DOHH2 (cell line): Measurements from ENCODE around the gene TGDS.
"Not testable (repeated sequence)": the region's sequence is repeated elsewhere in the genome, so short reads cannot be mapped to it uniquely, and the experiment has no call there.

ENCODE experiments used
- H3F3A ChIP-seq: fragments of 200-600 bp; sonication (generic), shearing (Covaris generic); 2 replicates; pipeline ENCODE4 v1.6.0; 2016; ENCODE audit warnings: antibody characterized with exemption, mild to moderate bottlenecking; ENCODE audit not compliant: control insufficient read depth, insufficient read depth
- H3K27ac ChIP-seq: fragments of 200-600 bp; sonication (generic); 2 replicates; pipeline ENCODE4 v1.5.1; 2014; ENCODE audit warnings: low read depth, mild to moderate bottlenecking, low read length, moderate library complexity
- H3K27me3 ChIP-seq: fragments of 200-600 bp; sonication (generic); 2 replicates; pipeline ENCODE4 v1.6.1; 2014; ENCODE audit warnings: mild to moderate bottlenecking, low read length, mixed read lengths; ENCODE audit not compliant: control insufficient read depth
- H3K36me3 ChIP-seq: fragments of 200-600 bp; sonication (generic); 2 replicates; pipeline ENCODE4 v1.6.1; 2014; ENCODE audit warnings: mild to moderate bottlenecking, low read length, moderate library complexity, mixed read lengths; ENCODE audit not compliant: control insufficient read depth
- H3K4me1 ChIP-seq: fragments of 200-600 bp; sonication (generic); 2 replicates; pipeline ENCODE4 v1.6.1; 2014; ENCODE audit warnings: mild to moderate bottlenecking, low read length, mixed read lengths; ENCODE audit not compliant: control insufficient read depth
- H3K4me2 ChIP-seq: fragments of 200-600 bp; sonication (generic); 2 replicates; pipeline ENCODE4 v1.6.0; 2014; ENCODE audit warnings: mild to moderate bottlenecking, low read length, moderate library complexity
- H3K4me3 ChIP-seq: fragments of 200-600 bp; sonication (generic); 2 replicates; pipeline ENCODE4 v1.5.1; 2014; ENCODE audit warnings: mild to moderate bottlenecking, low read length, mixed read lengths
- H3K79me2 ChIP-seq: fragments of 200-600 bp; sonication (generic); 2 replicates; pipeline ENCODE4 v1.6.1; 2014; ENCODE audit warnings: mild to moderate bottlenecking, low read length, mixed read lengths; ENCODE audit not compliant: control insufficient read depth
- H3K9me2 ChIP-seq: fragments of 200-600 bp; sonication (generic); replicated peaks from 2 replicates; pipeline ENCODE4 v1.6.1; 2014; ENCODE audit warnings: mild to moderate bottlenecking, low read length, mixed read lengths; ENCODE audit not compliant: control insufficient read depth
- H3K9me3 ChIP-seq: fragments of 200-600 bp; sonication (generic); 2 replicates; pipeline ENCODE4 v1.6.1; 2014; ENCODE audit warnings: antibody characterized with exemption, low read length, mixed read lengths; ENCODE audit not compliant: control insufficient read depth, insufficient read depth
- H4K20me1 ChIP-seq: fragments of 200-600 bp; sonication (generic); 2 replicates; pipeline ENCODE4 v1.6.0; 2014; ENCODE audit warnings: low read depth, mild to moderate bottlenecking, antibody characterized with exemption, low read length, moderate library complexity; ENCODE audit not compliant: control insufficient read depth, insufficient read depth
- EZH2phosphoT487 ChIP-seq: fragments of 200-600 bp; sonication (generic); IDR thresholded peaks from 2 replicates; pipeline ENCODE4 v1.6.1; 2017; ENCODE audit warnings: borderline replicate concordance, mild to moderate bottlenecking, antibody characterized with exemption, low read length, moderate library complexity, mixed read lengths
- TF ChIP-seq, protein P1 (sequence below): fragments of 200-600 bp; sonication (generic); IDR thresholded peaks from one replicate; pipeline ENCODE4 v1.5.1; 2014; ENCODE audit warnings: antibody characterized with exemption, mild to moderate bottlenecking, low read depth, low read length; ENCODE audit not compliant: poor library complexity, severe bottlenecking

The TGDS gene

DNA sequence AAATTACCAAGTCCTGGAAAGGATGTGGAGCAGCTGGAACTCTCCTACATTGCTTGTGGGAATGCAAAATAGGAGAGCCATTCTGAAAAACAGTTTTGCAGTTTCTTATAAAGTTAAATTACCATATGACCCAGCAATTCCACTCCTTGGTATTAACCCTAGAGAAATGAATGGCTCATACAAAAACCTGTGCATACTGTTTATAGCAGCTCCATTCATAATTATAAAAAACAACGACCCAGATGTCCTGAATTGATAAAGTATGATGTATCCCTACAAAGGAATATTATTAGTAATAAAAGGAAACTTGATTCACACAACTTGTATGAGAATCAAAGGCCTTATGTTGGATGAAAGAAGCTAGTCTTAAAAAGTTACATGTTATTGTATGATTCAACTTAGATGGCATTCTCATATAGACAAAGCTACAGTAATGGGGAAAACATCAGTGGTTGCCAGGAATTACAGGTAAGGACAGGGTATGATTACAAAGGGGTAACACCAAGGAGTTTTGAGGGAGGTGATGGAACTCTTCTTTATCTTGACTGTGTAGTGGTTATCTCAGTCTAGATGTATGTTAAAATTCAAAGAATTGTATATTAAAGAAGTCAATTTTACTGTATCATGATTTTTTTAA is 41.1 kb upstream of the TGDS start:
- TF ChIP-seq, protein P1, sequence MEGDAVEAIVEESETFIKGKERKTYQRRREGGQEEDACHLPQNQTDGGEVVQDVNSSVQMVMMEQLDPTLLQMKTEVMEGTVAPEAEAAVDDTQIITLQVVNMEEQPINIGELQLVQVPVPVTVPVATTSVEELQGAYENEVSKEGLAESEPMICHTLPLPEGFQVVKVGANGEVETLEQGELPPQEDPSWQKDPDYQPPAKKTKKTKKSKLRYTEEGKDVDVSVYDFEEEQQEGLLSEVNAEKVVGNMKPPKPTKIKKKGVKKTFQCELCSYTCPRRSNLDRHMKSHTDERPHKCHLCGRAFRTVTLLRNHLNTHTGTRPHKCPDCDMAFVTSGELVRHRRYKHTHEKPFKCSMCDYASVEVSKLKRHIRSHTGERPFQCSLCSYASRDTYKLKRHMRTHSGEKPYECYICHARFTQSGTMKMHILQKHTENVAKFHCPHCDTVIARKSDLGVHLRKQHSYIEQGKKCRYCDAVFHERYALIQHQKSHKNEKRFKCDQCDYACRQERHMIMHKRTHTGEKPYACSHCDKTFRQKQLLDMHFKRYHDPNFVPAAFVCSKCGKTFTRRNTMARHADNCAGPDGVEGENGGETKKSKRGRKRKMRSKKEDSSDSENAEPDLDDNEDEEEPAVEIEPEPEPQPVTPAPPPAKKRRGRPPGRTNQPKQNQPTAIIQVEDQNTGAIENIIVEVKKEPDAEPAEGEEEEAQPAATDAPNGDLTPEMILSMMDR, result no peak
- TF ChIP-seq EZH2phosphoT487, result no peak
- Histone ChIP-seq H3K4me1 (no peaks in the 10 kb centered on the region), H3K9me3 (no peaks in the 10 kb centered on the region), H4K20me1 (no peaks in the 10 kb centered on the region), H3K4me3 (no peak overlapping the region), H3K36me3 (no peaks in the 10 kb centered on the region), H3K79me2 (no peaks in the 10 kb centered on the region), H3K27me3 (peaks cover 4% of the 10 kb centered on the region), H3K9me2 (no peaks in the 10 kb centered on the region), H3F3A (0 out of 2 replicates have a peak, but pooled peaks cover 2% of the 10 kb centered on the region), H3K27ac (no peak overlapping the region), H3K4me2 (no peak overlapping the region)

DNA sequence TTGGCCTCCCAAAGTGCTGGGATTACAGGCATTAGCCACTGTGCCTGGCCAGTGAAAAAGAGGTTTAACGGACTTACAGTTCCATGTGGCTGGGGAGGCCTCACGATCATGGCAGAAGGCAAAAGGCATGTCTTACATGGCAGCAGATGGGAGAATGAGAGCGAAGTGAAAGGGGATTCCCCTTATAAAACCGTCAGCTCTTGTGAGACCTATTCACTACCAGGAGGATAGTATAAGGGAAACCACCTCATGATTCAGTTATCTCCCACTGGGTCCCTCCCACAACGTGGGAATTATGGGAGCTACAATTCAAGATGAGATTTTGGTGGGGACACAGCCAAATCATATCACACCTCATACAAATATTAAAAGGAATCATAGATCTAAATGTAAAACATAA is 40.1 kb upstream of the TGDS start:
- not testable (repeated sequence) for H3K36me3 ChIP-seq, H3K79me2 ChIP-seq, H3K4me3 ChIP-seq, H3K27ac ChIP-seq, H3K4me2 ChIP-seq, H3K4me1 ChIP-seq, H3K27me3 ChIP-seq, H3K9me3 ChIP-seq, H3F3A ChIP-seq, H3K9me2 ChIP-seq, H4K20me1 ChIP-seq

DNA sequence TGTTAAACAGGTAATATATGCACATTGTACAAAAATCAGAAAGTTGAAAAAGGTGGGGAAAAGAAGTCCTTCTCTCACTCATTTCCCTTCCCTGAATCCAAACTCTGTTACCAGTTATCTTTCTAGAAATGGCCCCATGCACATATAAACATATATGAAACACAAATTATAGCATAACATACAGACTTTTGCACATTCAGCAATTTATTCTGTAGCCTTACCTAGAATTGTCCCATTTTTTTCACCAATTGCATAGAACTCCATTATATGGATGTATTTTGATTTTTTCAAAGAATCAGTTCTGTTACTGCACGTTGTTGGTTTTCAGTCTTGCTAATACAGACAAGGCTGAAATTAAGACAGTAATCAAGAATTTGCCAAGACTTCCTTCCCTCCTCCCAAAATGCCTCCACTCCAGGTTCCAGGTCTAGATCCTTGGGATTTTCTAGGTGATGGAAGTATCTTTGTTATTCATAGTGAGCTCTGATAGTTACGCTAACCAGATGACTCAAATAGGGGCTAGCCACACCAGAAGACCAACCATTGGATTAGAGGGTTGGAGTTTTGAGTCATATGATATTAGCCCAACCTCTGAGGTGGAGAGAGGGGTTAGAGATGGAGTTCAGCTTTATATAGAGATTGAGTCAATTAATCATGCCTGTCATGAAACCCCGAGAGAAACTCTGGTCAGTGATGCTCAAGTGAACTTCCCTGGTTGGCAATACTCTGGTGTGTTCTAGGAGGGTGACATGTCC is 36.5 kb upstream of the TGDS start:
- Histone ChIP-seq H3K4me1 (no peaks in the 10 kb centered on the region), H3K27ac (no peak overlapping the region)

DNA sequence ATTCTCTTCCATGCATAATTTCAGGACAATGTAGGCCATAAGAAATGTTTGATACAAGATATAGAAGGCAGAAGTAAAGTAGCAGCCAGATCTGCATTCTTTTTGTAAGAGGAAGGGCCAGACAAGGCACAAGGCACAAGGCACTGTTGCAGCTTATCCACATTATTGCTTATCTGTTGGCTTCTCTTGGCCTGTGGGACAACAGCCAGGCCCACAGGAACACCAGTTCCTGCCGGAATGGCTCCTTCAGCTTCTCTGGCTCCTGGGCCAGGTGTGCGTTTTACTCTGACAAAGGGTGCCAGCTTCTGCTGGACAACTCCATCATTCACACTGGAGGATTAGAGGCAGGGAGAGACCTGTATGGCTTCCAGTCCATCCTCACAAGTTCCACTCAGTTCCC is 34.9 kb upstream of the TGDS start:
- Histone ChIP-seq H3F3A (no peaks in the 10 kb centered on the region), H3K36me3 (peaks cover 17% of the 10 kb centered on the region), H3K9me3 (no peaks in the 10 kb centered on the region)

More for the DNA sequence above, 36.5 kb upstream of the TGDS start:
- TF ChIP-seq, protein P1, result no peak
- no peak for TF ChIP-seq EZH2phosphoT487
- no peak overlapping the region for H3K4me3 ChIP-seq
- no peaks in the 10 kb centered on the region for H3K27me3 ChIP-seq
- no peaks in the 10 kb centered on the region for H3K9me3 ChIP-seq
- H4K20me1 ChIP-seq, result no peaks in the 10 kb centered on the region
- H3K4me2 ChIP-seq, result no peak overlapping the region
- H3K36me3 ChIP-seq, result peaks cover 12% of the 10 kb centered on the region
- H3K79me2 ChIP-seq, result no peaks in the 10 kb centered on the region
- H3F3A ChIP-seq, result 0 out of 2 replicates have a peak, but pooled peaks cover 2% of the 10 kb centered on the region
- no peaks in the 10 kb centered on the region for H3K9me2 ChIP-seq

More for the DNA sequence above, 34.9 kb upstream of the TGDS start:
- no peaks in the 10 kb centered on the region for H3K9me2 ChIP-seq
- no peak overlapping the region for H3K27ac ChIP-seq
- H3K27me3 ChIP-seq, result no peaks in the 10 kb centered on the region
- TF ChIP-seq EZH2phosphoT487, result no peak
- TF ChIP-seq, protein P1, result no peak
- H3K79me2 ChIP-seq, result no peaks in the 10 kb centered on the region
- no peaks in the 10 kb centered on the region for H3K4me1 ChIP-seq
- no peak overlapping the region for H3K4me3 ChIP-seq
- no peaks in the 10 kb centered on the region for H4K20me1 ChIP-seq
- H3K4me2 ChIP-seq, result no peak overlapping the region
